ENCODE data around the gene PDXP.
"Not testable (repeated sequence)": the region's sequence is repeated elsewhere in the genome, so short reads cannot be mapped to it uniquely, and the experiment has no call there.

The PDXP gene

DNA sequence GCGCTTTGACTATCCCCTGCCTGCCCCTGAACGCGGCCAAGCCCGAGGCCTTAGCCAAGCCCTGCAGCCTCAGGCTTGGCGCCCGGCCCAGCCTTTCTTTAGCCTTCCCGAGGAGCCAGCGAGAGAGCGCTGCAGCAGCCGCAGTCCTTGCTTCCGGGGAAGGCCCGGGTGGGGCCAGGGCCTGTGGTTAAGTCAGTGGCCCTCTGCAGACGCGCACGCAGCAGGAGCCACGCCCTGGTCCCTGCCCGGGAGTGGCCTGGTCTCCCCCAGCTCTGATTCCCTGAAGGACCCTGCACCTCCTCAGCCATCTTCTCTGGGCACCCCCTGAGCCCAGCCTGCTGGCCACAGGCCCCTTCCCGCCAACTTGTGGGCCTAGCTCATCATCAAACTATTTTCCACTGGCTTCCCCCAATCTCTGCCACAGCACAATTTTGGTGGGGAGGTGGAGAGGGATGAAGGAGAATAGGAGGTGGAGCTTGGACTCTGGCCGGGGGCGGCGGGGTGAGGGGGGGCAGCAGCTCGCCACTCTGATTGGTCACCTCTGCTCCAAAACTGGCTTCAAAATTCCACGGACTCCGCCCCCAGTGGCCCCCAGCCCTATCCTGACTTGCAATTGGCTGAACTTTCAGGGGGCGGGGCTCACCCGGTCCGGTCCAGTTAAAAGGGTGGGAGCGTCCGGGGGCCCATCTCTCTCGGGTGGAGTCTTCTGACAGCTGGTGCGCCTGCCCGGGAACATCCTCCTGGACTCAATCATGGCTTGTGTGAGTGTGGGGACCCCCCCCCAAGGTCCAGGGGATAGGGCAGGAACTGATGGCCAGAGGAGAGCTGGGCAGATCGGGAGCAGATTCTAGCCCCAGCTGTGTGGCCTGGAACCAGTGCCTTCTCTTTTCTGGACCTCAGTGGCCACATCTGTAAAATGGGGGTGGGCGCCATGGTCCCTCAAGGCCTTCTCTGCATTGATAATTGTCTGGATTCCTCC lies 16.7 kb downstream of the PDXP start, which contains the start of gene LGALS1:
TSS of gene LGALS1 (plus strand) at position 686 of the 979 bp plus-strand sequence. CDS start at position 753, 67 bp downstream.
- DNase-seq (ENCODE audit: low read depth) = peak; percentile 66

DNA sequence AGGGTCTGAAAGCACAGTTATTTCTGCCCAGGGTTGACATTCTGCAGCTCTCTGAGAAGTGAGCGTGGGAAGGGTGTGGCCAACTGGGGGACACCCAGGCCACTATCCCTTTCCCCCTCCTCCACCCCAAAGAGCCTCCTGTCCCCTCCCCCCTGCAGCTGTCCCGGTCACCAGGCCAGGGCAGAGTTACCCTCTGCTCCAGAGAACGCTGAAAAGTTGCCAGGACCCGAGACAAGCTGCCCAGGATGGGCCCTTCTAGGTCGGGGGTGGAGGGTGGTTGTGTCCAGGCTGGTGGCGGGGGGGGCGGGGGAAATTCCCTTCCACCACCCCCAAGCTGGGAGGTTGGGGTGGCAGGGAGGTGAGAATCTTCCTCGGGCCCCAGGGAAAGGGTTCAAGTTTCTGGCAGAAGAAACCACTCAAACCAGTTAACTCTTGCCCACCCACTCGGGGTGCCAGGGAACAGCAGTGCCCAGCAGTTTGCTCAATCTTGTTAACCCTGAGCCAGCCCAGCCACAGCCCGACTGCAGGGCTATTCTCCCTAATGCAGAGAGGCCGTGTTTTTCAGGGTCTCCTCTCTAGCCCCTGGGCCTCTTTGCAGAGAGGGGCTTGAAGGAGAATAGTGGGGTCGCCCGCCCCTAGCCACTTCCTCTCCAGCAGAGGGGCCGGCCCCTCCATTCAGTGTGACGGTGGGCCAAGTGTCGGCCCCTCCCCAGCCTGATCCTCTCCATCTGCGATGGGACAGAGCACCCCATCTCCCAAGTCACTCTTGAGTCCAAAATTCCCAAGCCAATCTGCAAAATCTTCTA lies 17.6 kb downstream of the PDXP start:
- no peak for DNase-seq (ENCODE audit: low read depth)

DNA sequence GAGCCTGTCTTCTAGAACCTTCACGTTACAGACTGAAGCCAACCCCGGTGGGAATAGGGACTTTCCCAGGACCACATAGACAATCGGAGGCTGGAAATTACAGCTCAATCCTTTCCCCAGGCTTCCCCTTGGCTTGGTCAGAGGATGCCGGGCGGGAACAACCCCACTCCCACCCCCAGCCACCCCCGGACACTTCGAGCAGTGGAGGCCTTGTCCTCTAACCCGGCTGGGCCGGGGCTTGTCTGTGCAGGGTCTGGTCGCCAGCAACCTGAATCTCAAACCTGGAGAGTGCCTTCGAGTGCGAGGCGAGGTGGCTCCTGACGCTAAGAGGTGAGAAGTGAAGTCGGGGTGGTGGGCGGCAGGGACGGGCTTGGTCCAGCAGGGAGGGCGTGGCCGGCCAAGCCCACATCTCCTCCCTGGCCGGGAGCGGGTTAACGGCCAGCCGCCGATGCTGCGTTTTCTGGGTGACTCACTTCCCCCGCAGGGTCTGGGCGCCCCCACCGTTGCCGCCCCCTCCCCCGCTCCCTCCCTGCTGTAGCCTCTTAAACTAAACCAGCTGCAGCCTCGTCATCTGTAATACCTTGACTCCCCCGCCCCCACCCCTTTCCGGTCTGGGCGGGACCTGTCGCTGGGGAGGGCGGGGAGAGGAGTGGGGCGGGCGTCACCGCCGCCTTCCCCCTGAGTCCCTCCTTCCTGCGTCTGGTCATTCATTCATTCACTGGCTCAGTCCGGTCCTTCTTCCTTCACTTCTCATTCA lies 18.4 kb downstream of the PDXP start:
- DNase-seq (ENCODE audit: low read depth) = peak; percentile 91

DNA sequence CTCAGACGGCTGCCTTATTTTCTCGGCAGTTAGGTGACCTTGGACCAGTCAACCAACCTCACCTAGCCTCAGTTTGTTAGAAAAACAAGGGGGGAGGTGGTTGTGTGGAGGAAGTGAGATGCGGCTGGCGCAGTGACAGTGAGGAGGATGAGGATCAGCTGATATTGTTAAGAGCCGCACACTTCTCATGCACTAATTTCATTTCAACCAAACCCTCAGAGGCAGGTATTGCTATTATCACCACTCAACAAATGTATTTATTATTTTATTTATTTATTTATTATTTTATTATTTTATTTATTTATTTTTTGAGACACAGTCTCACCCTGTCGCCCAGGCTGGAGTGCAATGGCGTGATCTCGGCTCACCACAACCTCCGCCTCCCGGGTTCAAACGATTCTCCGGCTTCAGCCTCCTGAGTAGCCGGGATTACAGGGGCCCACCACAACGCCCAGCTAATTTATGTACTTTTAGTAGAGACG lies 19.0 kb downstream of the PDXP start:
- DNase-seq (ENCODE audit: low read depth) = no peak

DNA sequence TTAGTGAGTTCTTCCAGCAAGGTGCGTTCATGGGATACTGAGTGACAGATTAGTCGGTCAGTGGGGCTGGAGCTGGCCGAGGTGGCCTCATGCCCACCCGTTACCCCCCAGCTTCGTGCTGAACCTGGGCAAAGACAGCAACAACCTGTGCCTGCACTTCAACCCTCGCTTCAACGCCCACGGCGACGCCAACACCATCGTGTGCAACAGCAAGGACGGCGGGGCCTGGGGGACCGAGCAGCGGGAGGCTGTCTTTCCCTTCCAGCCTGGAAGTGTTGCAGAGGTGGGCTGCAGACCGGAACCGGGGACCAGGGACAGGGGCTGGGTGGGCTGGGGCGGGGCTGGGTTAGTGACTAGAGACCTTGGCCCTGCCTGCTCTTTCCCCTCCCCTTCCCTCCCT lies 19.8 kb downstream of the PDXP start:
- no peak for DNase-seq (ENCODE audit: low read depth)

DNA sequence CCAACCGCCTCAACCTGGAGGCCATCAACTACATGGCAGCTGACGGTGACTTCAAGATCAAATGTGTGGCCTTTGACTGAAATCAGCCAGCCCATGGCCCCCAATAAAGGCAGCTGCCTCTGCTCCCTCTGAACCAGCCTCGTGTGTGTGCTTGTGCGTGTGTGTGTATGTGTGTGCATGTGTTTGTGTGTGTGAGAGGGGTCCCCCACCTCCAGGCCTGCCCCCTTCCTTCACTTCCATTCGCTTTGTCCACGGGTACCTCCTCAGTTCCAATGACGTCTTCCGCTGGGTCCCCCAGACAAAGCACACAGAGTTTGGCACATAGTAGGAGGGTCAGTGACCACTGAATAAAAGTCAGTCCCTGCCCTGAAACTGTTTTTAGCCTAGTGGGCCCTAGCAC lies 21.1 kb downstream of the PDXP start:
- DNase-seq (ENCODE audit: low read depth) = no peak

DNA sequence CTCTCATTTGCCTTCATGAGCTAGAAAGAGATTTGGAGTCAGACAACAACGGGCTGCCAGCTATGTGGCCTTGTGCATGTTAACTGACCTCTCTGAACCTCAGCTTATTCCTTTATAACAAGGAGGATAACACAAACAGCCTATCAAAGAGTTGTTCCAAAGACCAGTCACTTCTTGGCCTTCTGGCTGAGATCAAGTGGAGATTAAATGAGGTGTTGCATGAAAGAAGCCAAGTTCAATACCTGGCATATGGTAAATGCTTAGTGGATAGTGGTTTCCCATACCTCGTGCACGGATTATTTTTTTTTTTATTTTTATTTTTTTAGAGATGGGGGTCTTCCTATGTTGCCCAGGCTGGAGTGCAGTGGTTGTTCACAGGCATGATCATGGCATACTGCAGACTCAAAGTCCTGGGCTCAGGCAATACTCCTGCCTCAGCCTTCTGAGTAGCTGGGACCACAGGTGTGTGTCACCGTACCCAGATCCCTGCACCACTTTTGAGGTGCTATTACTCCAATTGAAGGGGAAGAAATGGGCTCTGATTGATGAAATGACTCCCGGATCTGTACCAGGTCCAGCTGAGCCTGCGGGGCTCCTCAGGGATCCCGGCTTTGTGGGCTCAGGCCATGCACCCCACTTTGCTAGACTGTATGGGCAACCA lies 21.8 kb downstream of the PDXP start:
- no peak for DNase-seq (ENCODE audit: low read depth)

DNA sequence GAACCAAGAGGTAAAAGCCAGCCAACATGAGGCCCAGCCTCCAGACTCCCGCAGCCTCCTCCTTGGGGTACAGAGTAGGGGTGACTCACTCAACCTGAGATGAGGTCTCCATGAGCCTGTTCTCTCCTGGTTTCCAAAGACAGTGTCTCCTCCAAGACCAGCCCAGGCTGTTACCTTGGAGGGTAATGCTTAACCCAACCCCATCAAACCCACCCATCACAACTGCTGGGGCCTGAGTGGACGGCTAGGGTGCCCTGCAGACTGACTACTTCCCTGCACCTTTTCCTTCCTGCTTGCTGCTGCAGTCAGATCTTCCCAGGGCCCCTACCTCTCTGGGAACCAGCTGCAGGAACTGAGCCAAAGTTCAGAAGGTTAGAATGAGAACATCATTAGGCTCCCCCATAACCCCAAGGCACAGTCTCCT lies 22.5 kb downstream of the PDXP start:
- DNase-seq (ENCODE audit: low read depth) = no peak

DNA sequence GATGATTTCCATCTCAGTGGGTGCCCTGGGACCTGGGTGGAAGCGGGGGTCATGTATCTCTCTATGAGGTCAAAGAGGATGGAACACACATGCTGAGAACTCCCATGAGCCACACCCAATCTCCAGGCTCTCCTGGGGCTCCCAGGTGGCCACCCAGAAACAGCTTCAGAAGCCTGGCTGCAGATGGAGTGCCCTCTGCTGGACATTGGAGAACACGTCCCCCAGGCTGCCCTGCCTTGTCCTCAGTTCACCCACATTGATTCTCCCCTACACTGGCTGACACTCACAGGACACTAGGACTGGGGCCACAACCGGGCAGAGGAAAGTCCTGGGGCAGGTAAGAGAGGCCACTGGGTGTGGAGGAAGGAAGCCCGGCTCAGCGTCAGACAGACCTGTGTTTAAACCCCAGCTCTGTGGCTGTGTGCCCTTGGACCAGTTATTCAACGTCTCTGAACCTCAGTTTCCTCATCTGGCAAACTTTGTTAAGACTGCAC lies 23.1 kb downstream of the PDXP start:
- peak; percentile 71 for DNase-seq (ENCODE audit: low read depth)

DNA sequence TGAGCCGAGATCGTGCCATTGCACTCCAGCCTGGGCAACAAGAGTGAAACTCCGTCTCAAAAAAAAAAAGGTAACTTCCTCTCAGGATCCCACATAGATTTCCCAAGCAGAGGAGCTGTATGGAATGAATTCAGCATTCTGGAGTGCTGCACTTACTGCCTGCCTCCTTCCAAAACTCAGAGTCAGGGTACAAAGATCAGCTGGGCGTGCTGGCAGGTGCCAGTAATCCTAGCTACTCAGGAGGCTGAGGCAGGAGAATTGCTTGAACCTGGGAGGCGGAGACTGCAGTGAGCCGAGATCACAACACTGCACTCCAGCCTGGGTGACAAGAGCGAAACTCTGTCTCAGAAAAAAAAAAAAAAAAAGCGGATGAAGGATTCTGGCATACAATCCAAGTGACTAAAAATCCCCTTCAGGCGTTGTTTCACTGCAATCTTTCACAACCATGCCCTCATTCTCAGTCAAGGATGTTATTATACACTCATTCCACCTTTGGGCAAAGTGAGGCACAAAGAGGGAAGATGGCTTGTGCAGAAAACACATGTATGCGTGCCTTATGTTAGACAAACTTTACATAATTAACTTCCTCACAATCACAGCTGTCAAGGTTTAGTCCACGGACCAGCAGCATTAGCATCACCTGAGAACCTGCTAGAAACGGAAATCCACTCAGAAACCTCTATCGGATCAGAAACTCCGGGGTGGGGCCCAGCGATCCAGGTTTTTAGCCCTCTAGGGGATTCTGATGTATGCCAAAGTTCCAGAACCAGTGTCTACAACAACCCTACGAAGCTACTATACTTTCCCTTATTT lies 26.5 kb downstream of the PDXP start:
- no peak for DNase-seq (ENCODE audit: low read depth)

DNA sequence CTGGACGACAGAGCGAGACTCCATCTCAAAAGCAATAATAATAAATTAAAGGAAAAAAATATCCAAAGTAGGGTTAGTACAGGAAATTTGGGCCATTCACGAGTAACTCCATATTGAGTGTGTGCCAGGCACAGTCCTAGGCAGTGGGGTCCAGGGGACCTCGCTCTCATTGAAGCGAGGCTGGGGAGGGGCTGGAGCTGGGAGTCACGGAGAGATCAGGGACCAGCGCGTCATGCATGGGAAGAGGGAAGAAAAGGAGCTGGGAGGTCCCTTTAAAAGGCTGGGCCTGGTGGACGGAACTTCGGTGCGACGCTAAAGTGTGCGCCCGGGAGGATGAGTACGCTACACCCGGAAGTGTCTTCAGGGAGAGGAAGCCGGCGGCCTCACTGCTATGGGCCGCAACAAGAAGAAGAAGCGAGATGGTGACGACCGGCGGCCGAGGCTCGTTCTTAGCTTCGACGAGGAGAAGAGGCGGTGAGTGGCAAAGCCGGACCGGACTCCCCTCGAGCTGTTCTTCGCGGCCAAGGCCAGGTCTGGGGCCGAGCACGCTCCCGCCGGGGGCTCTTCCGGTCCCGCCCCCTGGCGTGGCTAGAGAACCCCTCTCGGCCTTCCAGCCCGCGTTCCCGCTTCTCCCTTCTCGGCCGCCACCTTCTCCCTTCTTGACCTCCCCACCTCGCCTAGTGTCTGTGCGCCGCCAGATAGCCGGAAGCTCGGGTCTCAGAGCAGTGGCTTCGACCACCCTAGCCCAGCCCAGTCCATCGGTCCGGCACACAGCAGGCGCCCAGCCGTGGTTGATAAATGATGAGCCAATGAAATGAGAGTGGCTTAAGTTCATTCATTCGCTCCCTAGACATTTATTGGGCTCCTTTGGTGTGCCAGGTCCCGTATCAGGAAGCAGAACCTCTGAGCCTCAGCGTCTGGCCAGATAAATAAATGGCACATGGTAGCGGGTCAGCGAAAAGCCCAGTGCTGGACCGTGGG lies 27.8 kb downstream of the PDXP start, which contains the start of gene NOL12:
TSS of gene NOL12 (plus strand) at position 342 of the 981 bp plus-strand sequence. CDS start at position 392, 50 bp downstream.
- peak; percentile 76 for DNase-seq (ENCODE audit: low read depth)

DNA sequence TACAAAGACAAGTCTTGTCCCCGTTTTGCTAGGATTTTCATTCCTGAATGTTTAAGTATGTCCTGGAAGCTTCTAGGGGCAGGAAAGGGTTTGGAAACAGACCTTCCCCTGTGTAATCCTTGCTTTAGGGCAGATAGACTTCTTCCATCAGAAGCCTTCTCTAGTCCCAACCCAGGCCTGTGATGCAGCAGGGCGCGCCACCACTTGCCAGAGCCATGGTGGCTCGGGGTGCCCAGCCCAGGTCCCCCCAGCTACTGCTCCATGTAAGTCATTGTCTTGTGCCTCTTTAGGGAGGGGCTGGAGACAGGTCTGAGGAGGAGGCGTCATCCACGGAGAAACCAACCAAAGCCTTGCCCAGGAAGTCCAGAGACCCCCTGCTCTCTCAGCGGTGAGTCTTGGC lies 31.9 kb downstream of the PDXP start:
- DNase-seq (ENCODE audit: low read depth) = no peak

DNA sequence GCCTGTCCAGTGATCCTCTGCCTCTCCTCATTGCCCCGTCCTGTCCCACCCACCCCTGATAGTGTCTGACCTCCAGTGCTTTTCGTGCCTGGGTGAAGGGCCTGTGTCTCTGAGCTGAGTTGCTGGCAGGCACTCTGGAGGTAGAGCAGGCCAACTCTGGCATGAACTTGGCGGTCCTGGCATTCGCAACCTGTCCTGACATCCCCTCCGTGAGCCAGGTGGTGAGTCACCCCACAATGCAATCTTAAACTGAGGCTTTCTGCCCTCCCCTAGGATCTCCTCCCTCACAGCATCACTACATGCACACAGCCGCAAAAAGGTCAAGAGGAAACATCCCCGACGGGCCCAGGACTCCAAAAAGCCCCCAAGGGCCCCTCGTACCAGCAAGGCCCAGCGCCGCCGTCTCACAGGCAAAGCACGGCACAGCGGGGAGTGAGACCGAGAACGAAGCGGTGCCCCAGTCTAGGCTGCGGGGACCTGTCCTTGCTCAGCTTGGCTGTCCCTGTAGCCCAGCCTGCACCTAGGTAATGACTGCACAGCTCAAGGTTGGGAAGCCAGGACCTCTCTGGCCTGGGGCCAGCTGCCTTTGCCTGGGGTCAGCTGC lies 32.5 kb downstream of the PDXP start:
- DNase-seq (ENCODE audit: low read depth) = no peak

DNA sequence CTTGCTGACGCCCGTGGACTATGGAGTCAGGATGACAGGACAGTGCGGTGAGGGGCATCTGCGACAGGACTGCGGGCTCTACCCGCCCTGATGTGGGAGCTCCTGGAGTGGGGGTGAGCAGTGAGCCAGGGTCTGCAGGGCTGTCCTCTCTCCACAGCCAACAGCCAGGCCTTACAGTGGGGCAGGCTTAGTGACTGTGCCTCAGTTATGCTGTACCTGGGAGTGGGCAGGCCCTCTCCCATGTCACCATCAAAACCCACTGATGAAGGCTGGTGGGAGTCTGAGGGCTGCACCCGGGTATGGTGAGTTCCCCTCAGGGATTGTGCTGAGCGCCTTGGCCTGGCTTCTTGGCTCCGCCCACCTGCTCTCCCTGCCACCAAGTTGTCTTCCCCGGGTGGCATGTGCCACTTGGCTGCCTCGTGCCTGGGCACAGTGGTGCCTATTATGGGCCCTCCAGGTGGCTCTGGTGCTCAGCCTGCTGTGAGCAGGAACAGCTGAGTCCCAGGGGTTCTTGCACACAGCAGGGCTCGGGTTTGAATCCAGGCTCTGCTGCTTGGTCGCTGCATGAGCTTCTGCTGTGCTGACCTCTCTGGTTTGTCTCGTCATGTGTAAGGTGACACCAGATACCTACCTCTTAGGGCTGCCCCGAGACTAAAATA lies 34.2 kb downstream of the PDXP start:
- DNase-seq (ENCODE audit: low read depth) = no peak

DNA sequence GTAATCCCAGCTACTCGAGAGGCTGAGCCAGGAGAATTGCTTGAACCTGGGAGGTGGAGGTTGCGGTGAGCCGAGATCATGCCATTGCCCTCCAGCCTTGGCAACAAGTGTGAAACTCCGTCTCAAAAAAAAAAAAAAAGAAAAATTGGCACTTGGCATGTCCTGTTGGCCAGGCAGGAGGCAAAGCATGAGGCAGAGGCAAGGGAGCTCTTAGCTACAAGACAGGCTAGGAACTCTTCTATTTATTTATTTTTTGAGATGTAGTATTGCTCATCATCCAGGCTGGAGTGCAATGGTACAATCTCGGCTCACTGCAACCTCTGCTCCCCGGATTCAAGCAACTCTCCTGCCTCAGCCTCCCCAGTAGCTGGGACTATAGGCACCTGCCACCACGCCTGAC lies 35.6 kb downstream of the PDXP start:
- not testable (repeated sequence) for DNase-seq (ENCODE audit: low read depth)

DNA sequence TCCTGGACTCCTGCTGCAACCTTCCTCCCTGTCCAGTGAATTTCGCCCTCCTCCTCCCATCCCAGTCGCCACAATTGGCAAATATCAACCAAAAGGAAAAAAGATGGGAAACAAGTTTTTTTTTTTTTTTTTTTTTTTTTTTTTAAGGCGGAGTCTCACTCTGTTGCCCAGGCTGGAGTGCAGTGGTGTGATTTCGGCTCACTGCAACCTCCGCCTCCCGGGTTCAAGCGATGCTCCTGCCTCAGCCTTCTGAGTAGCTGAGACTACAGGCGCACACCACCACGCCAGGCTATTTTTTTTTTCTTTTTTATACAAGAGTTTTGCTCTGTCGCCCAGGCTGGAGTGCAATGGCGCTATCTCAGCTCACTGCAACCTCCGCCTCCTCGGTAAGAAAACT lies 37.7 kb downstream of the PDXP start:
- not testable (repeated sequence) for DNase-seq (ENCODE audit: low read depth)

DNA sequence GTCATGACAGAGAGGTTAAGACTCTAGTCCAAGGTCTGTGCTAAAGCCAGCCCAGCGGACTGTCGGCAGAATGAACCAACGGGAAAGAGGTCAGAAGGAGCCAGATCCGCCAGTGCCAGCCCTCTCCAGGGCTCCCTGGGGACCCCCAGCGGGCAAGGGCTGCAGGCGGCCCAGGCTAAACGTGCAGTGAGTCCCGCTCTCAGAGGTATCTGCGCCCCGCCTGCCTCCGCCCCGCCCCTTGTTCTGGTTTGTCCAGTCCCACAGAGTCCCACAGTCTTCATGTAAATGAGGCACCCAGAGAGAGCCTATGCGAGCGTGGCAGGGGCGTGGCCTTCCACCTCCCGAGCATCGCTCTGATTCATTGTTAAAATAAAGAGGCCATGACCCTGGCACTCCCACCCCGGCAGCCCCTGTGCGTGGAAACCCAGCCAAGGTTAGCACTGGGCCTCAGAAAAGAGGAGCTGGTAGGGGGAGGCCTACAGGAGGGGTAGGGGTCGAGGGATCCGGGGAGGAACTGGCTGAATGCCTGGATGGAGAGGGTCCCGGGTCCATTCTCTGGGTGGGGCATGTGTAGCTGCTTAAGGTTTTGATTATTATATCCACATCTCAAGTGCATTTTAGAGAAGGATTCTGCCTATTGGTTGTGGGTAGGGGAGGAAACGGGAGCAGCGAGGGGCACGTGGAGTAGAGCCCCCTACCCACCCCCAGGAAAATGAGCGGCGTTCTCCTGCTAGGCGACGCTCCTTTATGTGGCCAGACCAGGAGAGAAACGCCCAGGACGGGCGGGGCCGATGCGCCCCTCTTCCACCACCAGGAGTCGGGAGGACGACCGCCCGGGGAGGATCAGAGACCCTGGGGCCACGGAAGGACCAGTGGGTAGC lies 38.4 kb downstream of the PDXP start, which contains the start of gene TRIOBP:
TSS of gene TRIOBP (plus strand) at position 392 of the 881 bp plus-strand sequence. CDS start 4,318 bp downstream, outside the sequence.
- peak; percentile 87 for DNase-seq (ENCODE audit: low read depth)

Measured in activated T-cell treated with anti-CD3 and anti-CD28 coated beads for 48 hours (primary cell).